ENCODE measurements around the gene TPRG1.

TPRG1 gene

DNA sequence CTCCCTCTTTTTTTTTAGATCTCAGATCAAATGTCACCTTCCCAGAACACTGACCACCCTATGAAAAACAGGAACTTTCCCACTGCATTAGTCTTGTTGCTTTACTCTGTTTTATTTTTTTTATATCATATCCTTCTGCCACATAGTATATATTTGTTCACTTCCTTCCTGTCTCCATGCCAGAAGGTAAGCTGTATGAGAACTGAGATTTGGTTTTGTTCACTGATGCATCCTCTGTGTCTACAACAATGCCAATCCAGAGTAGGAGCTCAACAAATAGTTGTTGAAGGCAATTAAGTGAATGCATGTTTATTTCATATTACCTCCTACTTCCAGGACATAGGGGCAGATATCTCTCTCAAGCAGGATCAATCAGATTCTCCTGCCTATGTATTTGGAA is 114.4 kb downstream of the TPRG1 start:
- DNase-seq: no peak

DNA sequence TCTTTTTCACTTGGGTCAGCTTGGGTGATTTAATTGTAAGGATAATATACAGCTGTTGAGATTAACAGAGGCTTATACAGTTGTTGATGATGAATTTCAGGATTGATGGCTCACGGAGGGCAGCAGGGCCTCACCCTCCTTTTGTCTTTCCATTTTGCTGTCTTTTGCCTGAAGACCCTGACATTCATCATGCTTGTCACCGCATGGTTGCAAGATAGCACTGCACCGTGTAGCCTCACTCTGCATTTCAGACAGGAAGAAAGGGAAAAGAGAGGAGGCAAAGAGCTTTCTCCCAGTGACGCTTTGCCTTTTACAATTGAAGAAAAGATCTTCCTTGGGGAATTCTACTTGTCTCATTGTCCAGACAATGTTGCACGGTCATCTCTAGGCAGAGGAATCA is 115.1 kb downstream of the TPRG1 start:
- DNase-seq: no peak

DNA sequence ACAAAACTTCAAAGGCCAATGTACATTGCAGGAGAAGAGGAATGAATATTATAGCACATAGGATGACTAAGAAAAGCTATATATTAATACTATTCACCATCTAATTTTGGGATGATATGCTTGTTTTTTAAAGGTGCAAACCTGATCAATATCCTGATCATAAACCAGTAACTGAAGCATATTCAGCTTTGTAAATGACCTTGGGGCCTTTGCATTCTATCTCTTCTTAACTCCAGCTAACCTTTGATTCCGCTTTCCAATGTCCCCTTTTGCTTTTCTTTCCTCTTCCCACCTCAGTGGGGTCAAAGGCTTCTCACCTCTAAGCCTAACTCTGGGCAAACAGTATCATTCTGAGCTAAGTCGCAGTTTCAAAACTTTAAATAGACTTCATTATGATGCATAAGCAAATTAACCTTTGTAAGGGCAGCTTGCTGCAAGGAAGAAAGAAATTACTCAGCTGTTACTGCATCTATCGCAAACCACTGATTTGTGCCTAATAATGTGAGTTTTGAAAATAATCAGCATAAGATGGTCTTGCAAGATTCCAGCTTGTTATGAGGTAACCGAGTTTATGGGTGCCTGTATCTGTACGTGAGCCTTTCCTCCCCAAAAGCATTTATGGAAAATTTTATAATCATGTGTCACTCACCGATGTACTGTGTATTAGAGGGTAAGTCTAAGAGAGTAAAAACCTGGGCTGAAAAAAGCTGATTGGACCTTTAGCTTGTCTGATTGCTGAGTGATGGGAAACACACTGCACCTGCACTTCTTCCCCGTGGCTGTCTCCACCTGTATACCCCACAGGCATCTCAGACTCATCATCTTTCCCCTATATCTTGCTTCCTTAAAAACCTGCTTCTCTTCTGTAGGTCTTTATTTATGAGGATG is 116.8 kb downstream of the TPRG1 start:
- DNase-seq: no peak

DNA sequence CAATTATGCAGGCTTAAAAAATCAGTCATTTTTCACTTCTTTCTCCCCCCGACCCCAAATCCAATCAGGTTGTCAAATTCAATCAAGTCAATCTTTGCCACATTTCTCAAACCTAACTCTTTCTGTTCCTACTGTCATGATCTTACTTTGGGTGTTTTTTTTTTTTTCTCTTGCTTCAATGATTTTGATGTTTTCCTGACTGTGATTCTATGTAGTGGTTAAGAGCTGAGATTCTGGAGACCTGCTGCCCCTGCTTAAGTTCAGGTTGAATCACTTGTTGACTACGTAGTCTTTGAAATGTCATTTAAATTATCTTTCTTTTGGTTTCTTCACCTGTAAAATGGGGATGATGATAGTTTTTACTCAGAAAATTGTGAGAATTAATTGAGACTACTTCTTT is 117.5 kb downstream of the TPRG1 start:
- no peak for DNase-seq

DNA sequence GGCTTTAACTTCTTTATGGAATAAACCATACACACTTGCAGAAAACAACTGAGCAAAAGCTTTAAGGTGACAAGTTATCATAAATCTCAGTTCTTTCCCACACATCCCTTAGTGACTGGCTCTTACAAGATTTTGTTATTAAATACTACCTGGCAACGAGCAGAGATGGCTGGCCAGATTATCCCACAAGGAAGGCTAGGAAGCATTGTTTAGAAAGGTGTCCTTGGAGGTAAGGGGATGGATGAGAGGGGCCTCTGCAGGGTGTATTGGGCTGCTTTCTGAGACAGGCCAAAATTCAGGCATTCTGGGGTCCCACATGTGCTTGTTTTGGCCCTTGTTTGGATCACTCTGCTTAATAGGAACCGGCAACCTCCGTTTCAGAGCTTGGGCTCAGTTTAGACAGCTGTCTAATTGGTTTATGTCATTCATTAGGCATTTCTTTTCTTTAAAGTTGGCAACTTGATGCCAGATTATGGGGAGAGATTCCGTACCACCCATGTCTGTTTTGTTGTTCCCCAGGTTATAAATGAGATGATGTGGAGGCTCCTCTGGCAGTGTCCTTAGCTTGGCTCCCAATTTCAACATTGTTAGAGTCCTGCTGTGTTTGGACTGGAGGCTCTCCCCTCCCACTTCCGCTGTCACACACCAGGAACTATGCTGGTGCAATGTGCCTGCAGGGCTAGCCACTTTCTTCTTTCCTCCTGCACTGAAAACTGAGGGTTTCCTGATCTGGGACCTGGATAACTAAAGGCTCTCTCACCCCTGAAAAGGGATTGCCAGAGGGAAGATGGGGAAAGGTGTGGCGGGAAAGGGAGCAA is 121.1 kb downstream of the TPRG1 start:
- DNase-seq: no peak

DNA sequence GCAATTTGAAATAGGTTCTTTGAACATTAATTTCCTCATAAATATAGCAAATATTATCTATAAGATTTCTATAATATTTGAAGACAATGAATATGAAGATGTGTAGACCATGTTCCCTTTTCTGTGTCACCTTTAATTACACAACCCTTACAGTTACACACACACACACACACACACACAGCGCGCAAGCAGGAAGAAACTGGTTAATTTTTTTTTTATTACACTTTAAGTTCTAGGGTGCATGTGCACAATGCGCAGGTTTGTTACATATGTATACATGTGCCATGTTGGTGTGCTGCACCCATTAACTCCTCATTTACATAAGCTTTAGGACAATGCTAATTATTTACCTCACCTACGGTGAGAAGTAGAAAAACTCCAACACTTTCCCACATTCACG is 122.9 kb downstream of the TPRG1 start:
- no peak for DNase-seq

DNA sequence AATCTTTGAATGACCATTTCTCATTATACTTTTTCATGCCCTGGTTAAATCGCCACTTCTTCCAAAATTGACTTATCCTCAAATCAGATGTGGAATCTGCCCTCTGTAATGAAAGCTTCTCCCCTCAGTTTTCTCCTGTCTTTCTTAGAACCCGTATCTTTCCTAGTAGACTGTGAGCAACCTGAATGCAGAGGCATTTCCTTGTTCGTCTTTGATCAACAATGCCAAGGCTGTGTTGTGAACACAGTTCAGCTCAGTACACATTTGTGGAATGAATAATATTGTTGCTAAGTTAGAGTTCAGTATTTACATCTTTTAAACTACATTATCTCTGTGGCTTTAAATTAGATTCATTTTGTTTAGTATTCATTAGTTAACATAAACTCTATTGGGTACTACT is 123.3 kb downstream of the TPRG1 start:
- DNase-seq: no peak

DNA sequence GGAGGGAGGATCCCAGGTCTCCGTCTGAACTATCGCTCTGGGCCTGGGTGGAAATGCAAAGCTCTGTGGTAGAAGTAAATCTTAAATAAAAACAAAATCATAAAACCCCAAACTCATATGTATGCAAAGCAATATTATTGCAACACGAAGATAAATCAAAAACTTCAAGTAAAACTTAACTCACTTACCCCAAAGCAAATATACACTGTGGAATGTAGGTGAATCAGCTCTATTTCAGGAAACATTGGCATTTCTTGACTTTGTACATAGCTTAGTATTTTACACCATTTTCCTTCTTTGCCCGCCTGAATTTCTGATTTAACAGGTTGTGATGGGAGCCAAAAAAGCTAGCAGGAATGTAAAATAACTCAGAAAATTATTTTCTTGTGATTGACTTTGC is 126.2 kb downstream of the TPRG1 start:
- no peak for DNase-seq

DNA sequence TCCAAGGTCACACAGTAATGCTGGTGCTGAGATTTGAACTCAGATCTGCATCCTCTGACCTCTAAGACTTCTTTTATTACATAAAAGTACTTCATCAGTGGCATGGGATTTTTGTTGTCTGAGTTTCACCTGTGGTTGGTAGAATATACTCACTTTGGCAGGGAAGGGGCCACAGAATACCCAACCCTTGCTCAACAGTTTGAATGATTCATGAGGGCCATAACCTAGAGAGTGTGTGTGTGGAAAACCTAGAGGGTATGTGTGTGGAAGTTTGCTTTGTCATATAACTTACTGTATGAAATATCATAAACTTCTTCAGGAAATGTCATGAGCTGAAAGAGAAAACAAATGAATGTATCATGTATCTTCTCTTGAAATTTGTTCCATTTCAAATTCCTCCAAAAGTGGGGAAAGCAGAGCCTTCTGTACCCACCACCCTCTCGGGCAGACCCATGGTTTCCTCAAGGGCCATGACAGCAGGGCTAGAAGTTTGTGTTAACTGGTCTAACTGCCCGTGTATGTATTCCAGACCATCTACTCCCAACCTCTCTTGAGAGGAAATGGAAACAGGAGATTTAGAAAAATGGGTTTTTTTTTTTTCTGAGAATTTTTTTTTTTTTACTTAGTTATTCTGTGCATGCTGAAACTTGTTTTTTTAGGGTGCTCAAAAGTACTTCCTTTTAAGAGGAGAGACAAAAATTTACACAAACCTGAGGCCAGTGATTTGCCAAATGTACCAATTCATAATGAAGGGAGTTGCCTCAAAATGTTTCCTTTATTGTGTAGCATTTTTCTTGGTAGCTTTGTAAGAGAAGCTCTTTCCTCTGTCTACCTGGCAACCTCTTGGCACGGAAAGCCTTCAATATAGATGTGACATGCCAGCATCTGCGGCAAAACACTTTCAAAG is 127.0 kb downstream of the TPRG1 start:
- DNase-seq: no peak

DNA sequence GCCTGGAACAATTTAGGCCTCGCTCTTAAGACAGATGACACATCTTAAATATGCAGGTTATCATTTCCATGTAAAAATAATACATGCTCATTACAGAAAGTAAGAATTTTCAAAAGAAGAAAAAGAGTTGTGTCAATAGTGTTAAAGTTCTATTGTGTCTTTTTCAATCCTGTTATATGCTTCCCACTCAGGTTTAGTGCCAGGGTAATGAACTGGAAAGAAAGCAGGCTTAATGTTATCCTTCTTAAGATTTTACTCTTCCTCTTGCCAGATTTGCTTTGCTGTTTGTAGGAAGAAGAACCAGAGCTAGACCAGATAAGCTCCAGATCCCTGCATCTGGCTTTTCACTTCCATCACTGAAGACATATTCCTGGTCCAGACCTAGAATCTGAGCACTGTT is 128.6 kb downstream of the TPRG1 start:
- no peak for DNase-seq

DNA sequence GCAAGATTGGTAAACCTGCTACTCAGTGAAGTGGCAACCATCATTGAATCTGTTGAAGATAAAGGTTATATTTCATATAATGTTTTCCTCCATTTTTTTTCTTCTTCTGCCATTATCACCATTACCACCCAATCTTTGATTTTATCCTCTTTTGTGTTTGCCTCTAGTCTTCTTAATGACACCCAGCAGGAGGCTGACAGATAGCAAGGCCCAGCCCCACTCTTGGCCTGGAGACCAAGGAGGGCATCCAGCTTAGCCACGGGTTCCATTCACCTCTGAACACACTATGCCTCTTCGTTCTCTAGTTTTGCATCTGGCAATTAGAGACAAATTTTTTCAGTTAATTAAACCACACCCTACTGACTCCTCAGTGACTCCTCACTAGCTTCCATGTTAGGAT is 129.7 kb downstream of the TPRG1 start:
- no peak for DNase-seq

DNA sequence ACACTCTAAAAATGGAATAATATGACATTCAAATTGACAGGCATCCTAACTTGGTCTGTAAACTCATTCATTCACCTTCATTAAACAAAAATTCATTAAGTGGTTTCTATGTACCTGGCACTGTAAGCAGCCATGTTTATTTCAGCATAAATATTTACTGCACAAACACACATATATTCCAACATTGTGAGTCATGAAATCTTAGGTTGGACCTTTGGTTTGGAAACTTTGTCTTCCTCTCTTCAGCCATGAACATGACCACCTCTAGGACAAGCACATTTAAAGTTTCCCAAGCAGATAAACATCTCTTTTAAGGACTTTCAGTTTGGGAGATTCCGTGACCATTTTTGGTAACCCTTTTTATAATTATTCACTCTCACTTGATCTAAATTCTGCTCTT is 131.8 kb downstream of the TPRG1 start:
- no peak for DNase-seq

DNA sequence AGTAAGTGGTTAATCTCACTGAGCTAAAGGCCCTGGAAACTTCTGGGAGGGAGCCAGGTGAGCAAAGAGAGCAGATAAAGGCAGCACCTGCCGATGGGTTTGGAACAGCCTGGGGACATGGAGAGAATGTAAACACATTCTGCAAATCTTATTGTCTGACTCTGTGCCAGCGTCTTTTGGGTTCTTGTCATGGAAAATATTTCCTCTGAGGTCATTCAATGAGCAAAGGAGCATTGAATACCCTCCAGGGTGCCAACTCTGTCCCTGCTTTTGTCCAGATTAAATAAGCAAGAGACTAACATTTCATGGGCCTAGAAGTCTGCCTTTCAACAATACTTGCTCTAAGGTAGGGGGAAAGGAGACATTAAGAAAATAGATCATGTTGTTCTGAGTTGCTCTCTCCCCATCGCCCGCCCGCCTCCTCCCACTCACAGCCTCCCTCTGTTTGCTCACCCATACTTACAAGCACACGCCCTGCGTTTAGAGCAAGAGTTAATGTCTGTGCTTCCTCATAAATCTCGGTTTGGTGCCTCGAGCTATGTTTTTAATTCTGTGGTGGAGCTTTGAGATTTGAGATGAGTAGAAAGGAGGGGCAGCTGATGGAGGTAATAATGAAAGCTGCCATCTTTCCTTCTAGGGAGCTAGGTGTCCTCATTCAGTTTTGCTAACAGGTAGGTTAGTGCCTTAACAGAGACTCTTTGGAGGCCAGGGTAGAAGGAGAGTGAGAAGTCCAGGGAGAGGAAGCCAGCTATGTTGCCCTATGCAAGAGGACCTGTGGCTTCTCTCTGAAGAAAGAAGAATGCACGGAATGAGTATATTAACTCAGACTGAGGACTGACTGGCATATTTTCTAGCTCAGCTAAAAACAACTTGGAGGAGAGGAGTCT is 132.9 kb downstream of the TPRG1 start:
- no peak for DNase-seq

DNA sequence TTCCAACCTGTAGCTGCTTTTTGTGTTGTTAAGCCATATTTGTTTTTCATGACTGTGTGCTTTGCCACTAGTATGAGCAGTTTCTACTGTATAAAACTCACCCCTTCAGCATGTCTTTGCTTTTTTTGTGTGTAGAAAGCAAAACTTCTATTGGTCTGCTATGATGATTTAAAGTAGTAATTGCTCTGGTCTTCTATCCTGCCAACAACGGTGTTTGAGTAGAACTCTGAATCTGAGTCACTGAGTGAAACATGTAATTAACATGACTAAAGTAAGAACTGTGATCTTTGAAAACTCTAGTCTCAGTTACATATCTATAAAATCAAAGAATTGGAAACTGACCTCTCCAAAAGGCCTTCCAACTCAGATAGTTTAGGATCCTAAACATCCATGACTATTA is 133.6 kb downstream of the TPRG1 start:
- no peak for DNase-seq

DNA sequence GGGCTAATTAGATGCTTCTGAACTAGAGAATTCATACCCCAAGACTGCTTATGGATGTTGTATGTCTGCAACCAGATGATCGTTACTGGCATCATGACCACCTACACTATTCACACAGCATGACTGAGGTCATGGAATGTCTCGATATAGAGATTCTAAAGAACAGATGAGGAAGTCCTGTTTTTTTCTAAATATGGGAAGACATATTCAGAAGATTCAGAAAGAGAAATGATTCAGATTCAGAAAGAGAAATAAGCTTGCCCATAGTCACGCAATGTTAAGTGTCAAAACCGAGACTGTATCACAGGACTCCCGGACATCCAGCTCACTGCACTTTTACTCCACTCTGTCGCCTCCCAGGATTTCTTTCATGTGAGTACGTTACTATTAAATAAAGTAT is 136.2 kb downstream of the TPRG1 start:
- DNase-seq: no peak

DNA sequence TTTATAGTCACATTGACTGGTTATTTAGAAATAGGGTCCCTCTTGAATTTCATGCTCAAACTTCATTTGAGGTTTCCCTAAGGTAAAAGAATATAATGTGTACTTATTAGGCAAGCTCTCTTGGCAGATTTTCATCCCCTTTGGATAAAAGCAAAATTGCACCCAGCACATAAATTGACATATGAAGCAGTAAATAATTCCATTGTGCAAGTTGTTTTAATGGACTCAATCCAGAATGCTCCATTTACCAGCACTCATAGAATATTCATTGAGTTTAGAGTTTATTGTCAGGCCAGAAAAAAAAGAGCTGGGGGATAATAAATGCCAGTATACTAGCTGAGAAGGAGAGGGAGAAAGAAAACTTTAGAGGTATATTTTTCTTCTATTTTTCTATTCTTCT is 136.8 kb downstream of the TPRG1 start:
- no peak for DNase-seq

DNA sequence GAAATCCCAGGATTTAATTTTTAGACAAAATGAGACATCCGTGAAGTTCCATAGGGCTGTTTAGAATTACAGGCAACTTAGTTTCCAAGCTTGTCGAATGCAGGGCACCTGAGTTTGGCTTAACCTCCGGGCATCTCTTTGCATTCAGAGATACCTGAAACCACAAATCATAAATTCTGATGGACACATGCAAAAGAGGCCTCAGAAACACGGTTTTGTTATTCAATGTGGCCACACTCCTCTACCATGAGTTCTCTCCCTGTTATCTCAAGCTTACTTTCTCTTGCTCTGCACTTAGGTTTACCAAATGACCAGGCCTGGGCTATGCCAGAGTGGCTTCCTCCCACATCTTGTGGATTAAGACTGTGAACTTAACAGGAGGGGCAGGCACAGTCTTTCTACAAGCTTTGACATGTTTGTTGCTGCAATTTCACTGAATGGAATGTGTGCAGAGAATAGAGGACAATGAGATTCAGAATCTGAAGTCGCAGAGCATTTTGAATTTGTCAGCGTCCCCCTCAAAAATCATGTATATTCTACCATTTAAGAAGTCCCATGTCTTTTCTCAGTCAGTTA is 137.7 kb downstream of the TPRG1 start:
- no peak for DNase-seq

DNA sequence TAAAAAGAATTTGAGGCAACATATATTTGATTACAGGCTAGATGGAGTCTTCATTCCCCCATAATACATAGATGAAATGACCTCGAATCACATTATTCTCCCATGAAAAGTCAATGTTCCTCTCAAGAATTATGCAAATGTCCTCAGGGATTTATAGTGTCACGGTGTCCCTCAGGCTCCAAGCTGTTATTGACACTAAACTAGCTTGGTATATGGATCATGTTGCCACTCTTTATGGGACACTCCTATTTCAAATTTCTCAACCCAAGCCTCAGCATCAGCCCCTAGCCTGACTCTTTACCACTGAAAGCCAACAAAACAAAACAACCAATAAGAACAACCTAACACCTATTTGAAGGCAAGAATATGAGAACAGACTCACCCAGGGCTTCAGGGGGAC is 139.8 kb downstream of the TPRG1 start:
- no peak for DNase-seq

DNA sequence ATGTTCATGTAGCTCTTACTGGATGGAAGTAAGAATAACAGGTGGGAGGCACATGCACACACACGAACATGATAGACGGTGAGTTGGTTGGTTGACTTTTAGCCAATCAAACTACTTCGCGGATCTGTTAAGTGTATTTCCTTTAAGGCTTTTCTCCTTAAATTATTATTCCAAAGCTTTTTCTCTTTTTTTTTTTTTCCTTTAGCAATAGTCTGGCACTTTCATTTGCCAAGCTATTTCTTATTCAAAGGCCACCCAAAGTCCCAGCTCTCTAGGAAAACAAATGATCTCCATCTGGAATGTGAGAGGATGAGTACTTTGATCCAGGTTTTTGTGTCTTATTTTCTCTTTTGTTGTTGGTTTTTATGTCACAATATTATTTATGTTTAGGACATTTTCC is 141.1 kb downstream of the TPRG1 start:
- no peak for DNase-seq

DNA sequence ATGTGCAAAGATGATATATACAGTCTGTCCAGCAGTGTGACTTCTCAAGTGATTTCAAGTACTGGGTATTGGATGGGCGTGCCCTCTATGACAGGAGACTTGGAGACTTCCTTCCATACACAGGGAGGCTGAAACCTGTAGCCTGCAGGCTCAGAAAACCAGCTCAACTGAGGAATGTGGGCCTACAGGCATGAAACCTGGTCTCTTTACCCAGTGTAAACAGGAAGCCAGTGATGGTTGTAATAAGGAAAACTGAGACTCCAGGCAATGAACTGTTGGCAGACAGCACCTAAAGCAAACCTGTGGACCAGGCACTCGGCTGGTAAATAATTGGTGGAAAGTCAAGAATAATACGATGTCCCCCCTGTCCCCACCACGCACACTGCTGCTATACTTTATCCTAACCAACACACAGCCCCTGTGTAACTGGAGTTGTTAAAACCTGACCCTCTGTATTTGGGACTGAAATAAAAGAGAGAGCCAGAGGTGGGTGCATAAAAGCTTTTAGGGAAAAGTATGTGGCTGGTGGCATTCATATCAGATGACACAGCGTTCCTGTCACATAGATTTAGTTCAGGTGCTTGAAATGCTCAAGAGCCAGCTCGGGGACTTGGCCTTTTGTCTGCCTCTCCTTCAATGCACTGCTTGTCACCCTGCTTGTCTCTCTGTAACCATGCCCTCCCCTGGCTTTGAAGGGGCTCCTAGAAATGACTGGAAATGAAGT is 144.7 kb downstream of the TPRG1 start:
- no peak for DNase-seq

DNA sequence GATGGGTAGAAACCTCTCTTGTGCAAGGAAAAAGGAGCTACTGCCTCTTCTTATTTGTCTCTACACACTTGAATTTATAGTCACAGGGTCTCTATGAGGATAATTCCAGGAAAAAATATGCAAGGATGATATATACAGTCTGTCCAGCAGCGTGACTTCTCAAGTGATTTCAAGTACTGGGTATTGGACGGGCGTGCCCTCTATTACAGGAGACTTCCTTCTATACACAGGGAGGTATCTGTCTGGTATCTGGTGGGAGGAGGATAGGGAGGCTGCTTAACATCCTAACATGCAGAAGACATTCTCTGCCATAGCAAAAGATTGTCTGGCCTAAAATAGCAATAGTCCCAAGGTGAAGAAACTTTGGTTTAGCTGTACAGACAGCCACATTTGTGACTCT is 146.1 kb downstream of the TPRG1 start:
- no peak for DNase-seq
